Cortex of kidney (tissue), 1 donor: ENCODE data around the gene ZDHHC11.
"Not testable (repeated sequence)": the region's sequence is repeated elsewhere in the genome, so short reads cannot be mapped to it uniquely, and the experiment has no call there.

ENCODE experiments used
- DNase-seq: peaks from one replicate; lab custom pipeline; 2025; lab: John Stamatoyannopoulos, UW

Gene ZDHHC11

GRCh38 chr5:859798-860296 lies 9.1 kb upstream of the ZDHHC11 start:
- no peak for DNase-seq

GRCh38 chr5:859391-859790 lies 8.6 kb upstream of the ZDHHC11 start:
- no peak for DNase-seq

- DNase-seq: no peak
Observed at GRCh38 chr5:858726-859125, 7.9 kb upstream of the ZDHHC11 start.

- no peak for DNase-seq
Observed at GRCh38 chr5:856531-857425, 6.0 kb upstream of the ZDHHC11 start.

GRCh38 chr5:855771-856530 lies 5.2 kb upstream of the ZDHHC11 start:
- DNase-seq: no peak

- no peak for DNase-seq
Observed at GRCh38 chr5:854966-855743, 4.4 kb upstream of the ZDHHC11 start.

- no peak for DNase-seq
Observed at GRCh38 chr5:854217-854616, 3.4 kb upstream of the ZDHHC11 start.

- not testable (repeated sequence) for DNase-seq
Observed at GRCh38 chr5:853416-854090, 2.8 kb upstream of the ZDHHC11 start.

GRCh38 chr5:852431-853401 lies 1.9 kb upstream of the ZDHHC11 start:
- DNase-seq: no peak

- DNase-seq: no peak
Observed at GRCh38 chr5:852018-852417, 1.2 kb upstream of the ZDHHC11 start.

GRCh38 chr5:851553-851952 lies 767 bp upstream of the ZDHHC11 start:
- DNase-seq: no peak

GRCh38 chr5:851076-851475 lies 290 bp upstream of the ZDHHC11 start:
- no peak for DNase-seq

- no peak for DNase-seq
Observed at GRCh38 chr5:849651-850301, 1.0 kb downstream of the ZDHHC11 start.

GRCh38 chr5:848671-849111 lies 2.1 kb downstream of the ZDHHC11 start:
- no peak for DNase-seq

GRCh38 chr5:847736-848135 lies 3.0 kb downstream of the ZDHHC11 start:
- not testable (repeated sequence) for DNase-seq

GRCh38 chr5:847212-847611 lies 3.6 kb downstream of the ZDHHC11 start:
- not testable (repeated sequence) for DNase-seq

GRCh38 chr5:846602-847091 lies 4.1 kb downstream of the ZDHHC11 start:
- DNase-seq: not testable (repeated sequence)

GRCh38 chr5:845676-846601 lies 4.8 kb downstream of the ZDHHC11 start:
- DNase-seq: not testable (repeated sequence)
